ENCODE results near the gene DBR1.

GRCh38 chr3:138118612-138119422, 55.9 kb downstream of the DBR1 start:
- TF ChIP-seq EP300 (IDR thresholded peaks at IDR 0.05), result no peak
- TF ChIP-seq CTCF (IDR thresholded peaks at IDR 0.05), result peak; percentile 35 to 86 (median 54)
- TF ChIP-seq POLR2A (IDR thresholded peaks at IDR 0.05), result no peak

Measured in sigmoid colon (tissue), 4 donors.